ENCODE measurements around the gene KCNH4. TPM values are rescaled to one million over a fixed set of nuclear protein-coding genes. Genes with fewer than 3 reads are reported as not detected.

KCNH4 gene
- total and polyA plus RNA-seq, 12 donors, result 0.13 to 1.0 (median 0.19) TPM; not detected in 2

DNA sequence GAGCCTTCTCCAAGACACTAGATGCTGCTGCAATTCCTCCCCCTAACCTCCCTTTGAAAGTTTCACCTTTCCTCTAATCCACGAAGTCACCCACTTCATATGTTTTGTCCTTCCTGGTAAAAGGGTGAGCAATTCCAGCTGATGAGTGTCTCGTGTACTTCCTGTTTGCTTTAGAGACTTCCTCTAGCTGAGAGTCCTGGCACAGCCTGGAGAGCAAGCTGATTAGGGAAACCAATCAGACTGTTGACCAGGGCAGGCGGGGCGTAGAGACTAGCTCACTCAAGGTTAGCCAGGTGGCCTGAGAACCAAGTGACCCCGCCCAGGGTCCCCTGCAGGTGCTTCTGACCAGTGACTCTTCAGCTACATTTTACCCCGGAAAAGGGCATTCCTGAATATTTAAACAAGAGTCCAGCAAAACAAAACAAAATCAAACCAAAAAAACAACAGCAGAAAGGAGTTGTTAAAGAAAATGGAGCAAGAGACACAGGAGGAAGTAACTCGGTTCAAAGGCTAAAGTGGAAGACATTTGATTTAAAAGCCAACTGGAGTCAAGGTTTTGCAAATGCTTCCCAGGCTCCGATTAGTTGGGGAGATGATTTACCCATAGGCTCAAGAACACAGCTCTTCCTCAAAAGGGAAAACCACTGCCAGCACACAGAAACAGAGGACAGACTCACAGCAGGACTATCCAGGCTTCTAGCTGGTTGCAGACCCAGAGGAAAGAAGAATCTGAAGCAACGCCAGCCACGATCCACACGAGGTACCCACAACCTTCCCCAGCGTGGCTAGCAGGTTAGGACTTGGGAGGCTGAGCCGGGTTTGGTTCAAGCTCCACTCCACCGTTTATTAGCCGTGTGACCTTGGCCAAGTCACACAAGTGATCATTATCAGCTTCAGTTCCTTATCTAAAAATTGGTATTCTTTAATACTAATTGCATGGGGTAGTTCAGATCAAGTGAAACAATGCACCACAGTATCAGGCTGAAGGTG is 45.0 kb downstream of the KCNH4 start:
- DNase-seq, result peak in 6 of 7 donors; percentile 84 to 92 (median 87)
- peak in 1 of 2 donors; percentile 43 for TF ChIP-seq POLR2A (IDR thresholded peaks at IDR 0.05)
- TF ChIP-seq, protein P1, sequence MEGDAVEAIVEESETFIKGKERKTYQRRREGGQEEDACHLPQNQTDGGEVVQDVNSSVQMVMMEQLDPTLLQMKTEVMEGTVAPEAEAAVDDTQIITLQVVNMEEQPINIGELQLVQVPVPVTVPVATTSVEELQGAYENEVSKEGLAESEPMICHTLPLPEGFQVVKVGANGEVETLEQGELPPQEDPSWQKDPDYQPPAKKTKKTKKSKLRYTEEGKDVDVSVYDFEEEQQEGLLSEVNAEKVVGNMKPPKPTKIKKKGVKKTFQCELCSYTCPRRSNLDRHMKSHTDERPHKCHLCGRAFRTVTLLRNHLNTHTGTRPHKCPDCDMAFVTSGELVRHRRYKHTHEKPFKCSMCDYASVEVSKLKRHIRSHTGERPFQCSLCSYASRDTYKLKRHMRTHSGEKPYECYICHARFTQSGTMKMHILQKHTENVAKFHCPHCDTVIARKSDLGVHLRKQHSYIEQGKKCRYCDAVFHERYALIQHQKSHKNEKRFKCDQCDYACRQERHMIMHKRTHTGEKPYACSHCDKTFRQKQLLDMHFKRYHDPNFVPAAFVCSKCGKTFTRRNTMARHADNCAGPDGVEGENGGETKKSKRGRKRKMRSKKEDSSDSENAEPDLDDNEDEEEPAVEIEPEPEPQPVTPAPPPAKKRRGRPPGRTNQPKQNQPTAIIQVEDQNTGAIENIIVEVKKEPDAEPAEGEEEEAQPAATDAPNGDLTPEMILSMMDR (IDR thresholded peaks at IDR 0.05), result no peak
- Histone ChIP-seq H3K27ac (peak overlapping the region; percentile 74 to 93 (median 80)), H3K36me3 (replicated peaks in 1 of 2) (peaks cover 0 to 1% of the 10 kb centered on the region in 2 donors), H3K9me3 (replicated peaks in 1 of 3) (no peaks in the 10 kb centered on the region), H3K4me3 (peak overlapping the region in 1 of 4 donors; percentile 35), H3K4me1 (replicated peaks in 1 of 2) (peaks cover 61 to 88% of the 10 kb centered on the region in 2 donors), H3K27me3 (no peaks in the 10 kb centered on the region)
- intact Hi-C loops (cut with DNase I), result no loop called here
- 15 to 22% (median 19%) methylated on average over 12 to 15 of the region's 15 CpGs for WGBS, 4 donors

DNA sequence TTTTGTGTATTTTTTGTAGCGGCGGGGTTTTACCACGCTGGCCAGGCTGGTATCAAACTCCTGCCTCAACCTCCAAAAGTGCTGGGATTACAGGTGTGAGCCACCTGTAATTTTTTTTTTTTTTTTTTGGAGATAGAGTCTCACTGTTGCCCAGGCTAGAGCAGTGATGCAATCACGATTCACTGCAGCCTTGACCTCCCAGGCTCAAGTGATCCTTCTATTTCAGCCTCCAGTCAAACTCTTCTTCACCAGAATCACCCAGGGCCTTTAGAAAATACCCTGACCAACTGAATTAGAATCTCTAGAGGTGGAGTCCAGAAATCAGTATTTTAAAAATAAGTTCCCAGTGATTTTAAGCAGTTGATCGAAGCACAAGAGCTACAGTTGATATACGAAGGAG is 45.8 kb downstream of the KCNH4 start:
- no peaks in the 10 kb centered on the region for H3K9me3 ChIP-seq (replicated peaks in 1 of 3)
- WGBS, 4 donors, result 70 to 76% (median 75%) methylated on average over 6 of the region's 6 CpGs
- peaks cover 67 to 95% of the 10 kb centered on the region in 2 donors for H3K4me1 ChIP-seq (replicated peaks in 1 of 2)
- intact Hi-C loops (cut with DNase I), result no loop called here
- H3K36me3 ChIP-seq (replicated peaks in 1 of 2), result peaks cover 0 to 2% of the 10 kb centered on the region in 2 donors
- peak overlapping the region; percentile 74 to 93 (median 80) for H3K27ac ChIP-seq
- no peak for TF ChIP-seq POLR2A (IDR thresholded peaks at IDR 0.05)
- TF ChIP-seq, protein P1 (IDR thresholded peaks at IDR 0.05), result no peak
- H3K4me3 ChIP-seq, result peak overlapping the region in 1 of 4 donors; percentile 5
- H3K27me3 ChIP-seq, result no peaks in the 10 kb centered on the region
- no peak for DNase-seq

DNA sequence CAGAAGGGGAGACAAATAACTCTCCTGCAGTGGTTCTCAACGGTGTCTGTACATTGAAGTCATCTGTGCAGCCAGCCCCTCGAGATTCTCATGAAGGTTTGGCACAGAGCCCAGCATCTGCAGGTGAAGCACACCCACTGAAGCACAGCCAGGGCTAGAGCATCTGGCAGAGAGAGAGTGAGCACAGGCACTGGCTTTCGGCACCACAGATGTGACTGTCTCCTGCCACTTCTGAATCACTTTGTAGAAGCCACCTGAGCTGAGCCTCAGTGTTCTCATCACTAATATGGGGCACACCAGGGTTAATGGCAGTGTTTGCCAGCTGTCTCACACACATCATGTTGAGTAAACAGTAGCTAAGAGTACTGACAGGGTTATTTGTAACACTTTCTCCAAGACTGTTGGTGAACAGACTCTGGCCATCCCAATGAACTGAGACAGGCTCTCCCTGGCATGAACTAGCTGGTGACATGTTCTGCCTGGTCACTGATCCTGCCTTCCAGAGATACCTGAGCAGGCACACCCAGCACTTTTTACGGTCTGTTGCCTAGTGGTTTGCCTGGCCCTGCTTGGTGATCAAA is 47.4 kb downstream of the KCNH4 start:
- TF ChIP-seq POLR2A (IDR thresholded peaks at IDR 0.05), result no peak
- TF ChIP-seq, protein P1 (IDR thresholded peaks at IDR 0.05), result no peak
- 44 to 50% (median 47%) methylated on average over 3 to 4 of the region's 4 CpGs for WGBS, 4 donors
- Histone ChIP-seq H3K27me3 (no peaks in the 10 kb centered on the region), H3K9me3 (replicated peaks in 1 of 3) (no peaks in the 10 kb centered on the region), H3K4me3 (no peak overlapping the region), H3K36me3 (replicated peaks in 1 of 2) (peaks cover 0 to 18% of the 10 kb centered on the region in 2 donors), H3K27ac (peak overlapping the region in 4 of 5 donors; percentile 7 to 93 (median 68)), H3K4me1 (replicated peaks in 1 of 2) (peaks cover 72 to 98% of the 10 kb centered on the region in 2 donors)
- intact Hi-C loops (cut with DNase I), result no loop called here
- DNase-seq, result no peak

DNA sequence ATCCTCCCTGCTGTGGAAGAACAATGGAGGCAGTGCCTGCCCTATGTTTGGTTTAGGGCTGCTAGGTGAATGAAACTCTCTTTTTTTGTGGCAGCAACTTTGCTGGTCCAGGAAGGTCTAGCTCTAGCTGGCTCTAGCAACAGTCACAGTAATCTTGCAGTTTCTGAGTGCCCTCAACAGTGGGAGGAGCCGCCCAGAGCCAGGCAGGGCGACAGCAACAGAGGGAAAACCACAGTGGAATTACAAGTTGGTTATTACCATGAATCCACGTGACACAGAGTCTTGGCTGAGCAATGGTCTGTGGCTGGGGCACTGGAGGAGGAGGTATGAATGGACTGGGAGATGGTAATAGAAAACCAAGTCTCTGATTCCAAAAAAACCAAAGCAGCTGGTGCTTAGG is 48.0 kb downstream of the KCNH4 start:
- TF ChIP-seq, protein P1 (IDR thresholded peaks at IDR 0.05), result no peak
- TF ChIP-seq POLR2A (IDR thresholded peaks at IDR 0.05), result no peak
- peaks cover 67 to 92% of the 10 kb centered on the region in 2 donors for H3K4me1 ChIP-seq (replicated peaks in 1 of 2)
- no peaks in the 10 kb centered on the region for H3K27me3 ChIP-seq
- intact Hi-C loops (cut with DNase I), result no loop called here
- peak overlapping the region in 4 of 5 donors; percentile 7 to 93 (median 68) for H3K27ac ChIP-seq
- H3K36me3 ChIP-seq (replicated peaks in 1 of 2), result peaks cover 0 to 24% of the 10 kb centered on the region in 2 donors
- DNase-seq, result peak in 4 of 7 donors; percentile 61 to 78 (median 64)
- H3K9me3 ChIP-seq (replicated peaks in 1 of 3), result no peaks in the 10 kb centered on the region
- 29 to 62% (median 45%) methylated on average over 2 to 3 of the region's 3 CpGs for WGBS, 4 donors
- no peak overlapping the region for H3K4me3 ChIP-seq
